NOMO-1 treated with dmso at 0.1 percent for 144 hours (cell line): ENCODE data around the gene KRT25.
A peak's percentile ranks its signal among the peaks of the same experiment; 100 is the strongest.

Experiments used
- DNase-seq: peaks from one replicate; lab custom pipeline; 2025; ENCODE audit not compliant: unreplicated experiment; lab: John Stamatoyannopoulos, UW

The KRT25 gene

GRCh38 chr17:40755231-40755630, at the start of gene KRT25:
TSS of gene KRT25 (minus strand) at chr17:40755331. CDS start at chr17:40755271, 60 bp downstream.
- DNase-seq: no peak

GRCh38 chr17:40803617-40804082, 48.5 kb upstream of the KRT25 start:
- DNase-seq: peak; percentile 49

GRCh38 chr17:40801157-40801556, 46.0 kb upstream of the KRT25 start:
- no peak for DNase-seq

GRCh38 chr17:40800381-40800780, 45.2 kb upstream of the KRT25 start:
- no peak for DNase-seq

GRCh38 chr17:40799859-40800258, 44.7 kb upstream of the KRT25 start, which contains the start of gene KRT28:
TSS of gene KRT28 (minus strand) at chr17:40799959. CDS start at chr17:40799893, 66 bp downstream.
- DNase-seq: no peak

- DNase-seq: no peak
Measured at GRCh38 chr17:40796846-40797245, 41.7 kb upstream of the KRT25 start.

- DNase-seq: no peak
Measured at GRCh38 chr17:40795019-40795667, 40.0 kb upstream of the KRT25 start.

GRCh38 chr17:40794466-40794865, 39.3 kb upstream of the KRT25 start:
- peak; percentile 34 for DNase-seq

GRCh38 chr17:40793832-40794231, 38.7 kb upstream of the KRT25 start:
- no peak for DNase-seq

GRCh38 chr17:40791787-40792436, 36.8 kb upstream of the KRT25 start:
- DNase-seq: no peak

GRCh38 chr17:40791111-40791510, 36.0 kb upstream of the KRT25 start:
- no peak for DNase-seq

GRCh38 chr17:40782450-40782849, 27.3 kb upstream of the KRT25 start, which contains the start of gene KRT27:
TSS of gene KRT27 (minus strand) at chr17:40782550. CDS start at chr17:40782493, 57 bp downstream.
- no peak for DNase-seq

- no peak for DNase-seq
Measured at GRCh38 chr17:40779181-40779909, 24.2 kb upstream of the KRT25 start.

GRCh38 chr17:40778461-40778860, 23.3 kb upstream of the KRT25 start:
- no peak for DNase-seq

- DNase-seq: no peak
Measured at GRCh38 chr17:40777971-40778370, 22.8 kb upstream of the KRT25 start.

- no peak for DNase-seq
Measured at GRCh38 chr17:40777459-40777858, 22.3 kb upstream of the KRT25 start.

- DNase-seq: no peak
Measured at GRCh38 chr17:40775945-40776344, 20.8 kb upstream of the KRT25 start.

- DNase-seq: no peak
Measured at GRCh38 chr17:40772101-40772500, 17.0 kb upstream of the KRT25 start, which contains the start of gene KRT26. TSS of gene KRT26 (minus strand) at chr17:40772201. CDS start at chr17:40772113, 88 bp downstream.

- no peak for DNase-seq
Measured at GRCh38 chr17:40765657-40766056, 10.5 kb upstream of the KRT25 start.

- DNase-seq: no peak
Measured at GRCh38 chr17:40763752-40764151, 8.6 kb upstream of the KRT25 start.

GRCh38 chr17:40760105-40761016, 5.2 kb upstream of the KRT25 start:
- DNase-seq: no peak
